Activated CD4-positive, alpha-beta T cell treated with anti-CD3 and anti-CD28 coated beads, Interleukin-2, amount 10 ng/mL, durations not matched to agents 7 days and 5 days (primary cell): ENCODE measurements around the gene TLCD1. TPM values are rescaled to one million over a fixed set of nuclear protein-coding genes. Genes with fewer than 3 reads are reported as not detected.

Source experiments
- CTCF ChIA-PET: fragments of 350-600 bp; sonication (Branson Sonifier 250); formaldehyde crosslinking; loops from one replicate; lab custom pipeline; 2021; ENCODE audit warnings: antibody characterized with exemption; lab: Charles Lee
- POLR2A ChIA-PET: fragments of 350-600 bp; sonication (Branson Sonifier 250); formaldehyde crosslinking; loops from one replicate; lab custom pipeline; 2021; ENCODE audit warnings: antibody characterized with exemption; lab: Charles Lee
- DNase-seq: peaks from one replicate; pipeline ENCODE4 v3.0.0-alpha.2; 2020
- H3K27ac Mint-ChIP-seq: one replicate; pipeline ENCODE4 v1.8.0; 2021; ENCODE audit warnings: mild to moderate bottlenecking, moderate library complexity, mixed read lengths
- H3K27me3 Mint-ChIP-seq: one replicate; pipeline ENCODE4 v1.8.0; 2021; ENCODE audit warnings: mixed read lengths
- H3K36me3 Mint-ChIP-seq: one replicate; pipeline ENCODE4 v1.8.0; 2021; ENCODE audit warnings: low read depth, mixed read lengths
- H3K4me1 Mint-ChIP-seq: one replicate; pipeline ENCODE4 v1.8.0; 2021; ENCODE audit warnings: mixed read lengths
- H3K4me3 Mint-ChIP-seq: one replicate; pipeline ENCODE4 v1.8.0; 2021; ENCODE audit warnings: mild to moderate bottlenecking, moderate library complexity, mixed read lengths
- H3K9me3 Mint-ChIP-seq: one replicate; pipeline ENCODE4 v1.8.0; 2021; ENCODE audit warnings: mixed read lengths
- total RNA-seq, 2 experiments: library from RNA; stranded (reverse); gene quantifications; one replicate each; pipeline ENCODE4 v1.2.3, GENCODE V29; 2021

TLCD1 gene
- total RNA-seq, 2 experiments from 2014 or later, result 2.1 to 2.3 TPM

GRCh38 chr17:28675980-28676379 lies 50.1 kb downstream of the TLCD1 start:
- H3K36me3 Mint-ChIP-seq, result peaks cover 63% of the 10 kb centered on the region
- POLR2A ChIA-PET, result no interaction called here
- CTCF ChIA-PET, result interaction anchor here (1.6 to 2.0 kb wide), 3 partner anchors 13 to 50 kb away, joined by 3 to 7 read pairs (median 5); partner anchors contain the start of genes SDF2, SUPT6H and TLCD1
- H3K27me3 Mint-ChIP-seq, result no peaks in the 10 kb centered on the region
- H3K4me3 Mint-ChIP-seq, result no peak overlapping the region
- no peaks in the 10 kb centered on the region for H3K9me3 Mint-ChIP-seq
- peak; percentile 21 for DNase-seq
- H3K4me1 Mint-ChIP-seq, result no peaks in the 10 kb centered on the region
- H3K27ac Mint-ChIP-seq, result peak overlapping the region; percentile 17

- ChIA-PET CTCF (interaction anchor here (0.8 to 2.0 kb wide), 4 partner anchors 12 to 51 kb away, joined by 3 to 7 read pairs (median 4); partner anchors contain the start of genes SDF2, SUPT6H and TLCD1), POLR2A (no interaction called here)
- no peaks in the 10 kb centered on the region for H3K27me3 Mint-ChIP-seq
- peaks cover 60% of the 10 kb centered on the region for H3K36me3 Mint-ChIP-seq
- no peak for DNase-seq
- no peak overlapping the region for H3K4me3 Mint-ChIP-seq
- no peaks in the 10 kb centered on the region for H3K4me1 Mint-ChIP-seq
- no peak overlapping the region for H3K27ac Mint-ChIP-seq
- no peaks in the 10 kb centered on the region for H3K9me3 Mint-ChIP-seq
These were observed 50.5 kb downstream of the TLCD1 start for GRCh38 chr17:28675490-28675889.

Other genes starting within 250 kb of the TLCD1 start
- gene FOXN1, start 219.9 kb downstream of the TLCD1 start, total RNA-seq, result not detected
- 10 to 100 TPM; 38.6 to 46.6 TPM for gene UNC119, start 173.6 kb downstream of the TLCD1 start, total RNA-seq
- 10 to 100 TPM; 61.7 to 62.6 TPM for gene PIGS, start 154.7 kb downstream of the TLCD1 start, total RNA-seq
- gene ALDOC, start 149.3 kb downstream of the TLCD1 start, total RNA-seq, result 10 to 100 TPM; 61.4 to 63.4 TPM
- gene SPAG5, start 127.2 kb downstream of the TLCD1 start, total RNA-seq, result 100 to 1,000 TPM; 139 to 147 TPM
- gene RSKR, start 112.0 kb downstream of the TLCD1 start, total RNA-seq, result 10 to 100 TPM; 18.4 to 20.6 TPM
- gene BLTP2, start 81.1 kb downstream of the TLCD1 start, total RNA-seq, result 100 to 1,000 TPM; 144 to 145 TPM
- gene SDF2, start 64.3 kb downstream of the TLCD1 start, total RNA-seq, result 10 to 100 TPM; 43.9 to 53.2 TPM
- 10 to 100 TPM; 78.4 to 78.7 TPM for gene SUPT6H, start 64.0 kb downstream of the TLCD1 start, total RNA-seq
- 1 to 10 TPM; 5.5 to 5.7 TPM for gene PROCA1, start 14.3 kb downstream of the TLCD1 start, total RNA-seq
- 10 to 100 TPM; 11.0 to 11.8 TPM for gene RAB34, start 8.4 kb downstream of the TLCD1 start, total RNA-seq
- 1,000 to 10,000 TPM; 1,884 to 2,250 TPM for gene RPL23A, start 6.2 kb downstream of the TLCD1 start, total RNA-seq
- 1 to 10 TPM; 7.3 TPM for gene NEK8, start 2.6 kb upstream of the TLCD1 start, total RNA-seq
- 10 to 100 TPM; 44.9 to 45.1 TPM for gene TRAF4, start 17.8 kb upstream of the TLCD1 start, total RNA-seq
- gene FAM222B, start 116.6 kb upstream of the TLCD1 start, total RNA-seq, result 10 to 100 TPM; 15.7 to 17.9 TPM
- gene ERAL1, start 128.8 kb upstream of the TLCD1 start, total RNA-seq, result 10 to 100 TPM; 40.8 to 42.9 TPM
- gene FLOT2, start 171.5 kb upstream of the TLCD1 start, total RNA-seq, result 100 to 1,000 TPM; 200 to 212 TPM
- gene DHRS13, start 176.8 kb upstream of the TLCD1 start, total RNA-seq, result 10 to 100 TPM; 26.8 to 27.8 TPM
- gene PHF12, start 225.3 kb upstream of the TLCD1 start, total RNA-seq, result 10 to 100 TPM; 72.3 to 78.1 TPM